A549 treated with dexamethasone at 1 μM for 4 hours (cell line): ENCODE data around the gene PGM2L1. TPM values are rescaled to one million over a fixed set of nuclear protein-coding genes. Genes with fewer than 3 reads are reported as not detected.

Experiments
- total RNA-seq: library from RNA; stranded (reverse); fragments of 200-300 nt; extraction: Qiagen RNA extraction; gene quantifications from 5 replicates; pipeline ENCODE4 v1.2.3, GENCODE V29; 2022

The PGM2L1 gene
- 12.1 to 20.5 TPM (median 19.2 TPM) in 5 replicates for total RNA-seq

DNA sequence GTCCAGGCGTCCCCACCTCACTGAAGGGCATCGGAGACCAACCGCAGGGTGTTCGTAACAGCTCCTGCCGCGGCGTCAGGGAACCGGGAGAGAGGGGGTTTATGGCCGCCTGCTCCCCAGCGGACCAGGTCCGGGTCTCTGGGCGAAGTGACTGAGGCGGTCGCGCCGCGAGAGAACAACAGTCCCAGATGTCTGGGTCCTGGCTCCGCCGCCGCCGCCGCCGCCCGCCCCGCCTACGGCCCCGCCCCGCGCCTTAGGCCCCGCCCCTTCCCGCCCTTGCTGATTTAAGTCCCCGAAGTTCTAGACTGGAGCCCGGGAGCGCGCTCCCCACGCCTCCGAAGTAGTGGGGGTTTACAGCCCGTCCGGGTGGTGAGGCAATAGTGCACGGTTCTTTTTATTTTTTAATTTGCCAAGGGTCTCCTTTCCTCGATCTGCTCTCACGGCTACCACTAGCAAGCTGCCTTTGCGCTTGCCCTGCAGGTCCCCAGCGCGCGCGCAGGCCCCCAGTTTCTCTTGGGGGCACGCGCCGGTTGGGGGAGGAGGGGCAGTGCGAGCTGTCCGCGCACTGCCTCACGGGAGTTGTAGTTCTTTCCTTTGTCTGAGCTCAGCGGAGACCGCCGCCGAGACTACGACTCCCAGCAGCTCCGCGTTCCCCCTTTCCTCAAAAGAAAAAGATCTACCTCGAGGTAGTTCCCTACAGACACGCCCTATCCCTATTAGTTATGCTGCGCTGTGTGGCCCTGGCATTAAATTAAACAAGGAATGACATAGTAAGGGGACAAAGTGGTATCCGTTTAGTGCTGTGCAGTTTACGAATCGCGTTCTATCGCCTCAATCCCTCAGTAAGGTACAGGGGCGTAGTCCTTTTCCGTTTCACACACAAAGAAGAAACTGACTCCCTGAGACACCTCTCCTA lies at the start of gene PGM2L1:
Gene PGM2L1, minus strand, starts transcription at position 190 of the 916 bp plus-strand sequence. CDS start 272 bp downstream, outside the sequence.

DNA sequence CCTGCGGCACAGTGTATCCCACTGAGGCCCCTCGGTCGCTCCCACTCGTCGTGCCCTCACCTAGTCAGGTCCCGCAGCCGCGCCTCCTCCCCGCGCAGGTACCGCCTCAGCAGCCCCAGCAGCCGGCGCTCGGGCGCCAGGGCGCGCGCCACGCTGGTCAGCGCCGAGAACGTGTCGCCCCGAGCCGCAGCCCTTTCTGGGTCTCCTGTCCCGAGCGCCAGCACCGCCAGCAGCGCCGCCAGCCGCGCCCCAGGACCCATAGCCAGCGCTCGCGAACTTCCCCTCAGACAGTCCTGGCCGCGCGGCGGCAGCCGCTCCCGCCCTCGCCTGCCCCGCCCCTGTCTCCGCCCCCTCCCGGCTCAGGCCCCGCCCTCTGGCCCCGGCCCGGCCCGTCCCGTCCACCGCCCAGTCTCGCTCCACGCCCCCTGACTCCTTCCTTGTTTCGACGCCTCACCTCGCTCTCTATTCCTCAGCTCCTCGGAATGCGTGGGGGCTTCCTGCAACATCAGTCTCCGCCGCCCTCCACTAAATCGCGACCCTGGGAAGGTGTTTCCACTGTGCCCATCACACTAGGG lies 86.8 kb downstream of the PGM2L1 start, which contains the start of gene P4HA3:
Gene P4HA3, minus strand, starts transcription at position 289 of the 575 bp plus-strand sequence. Its CDS starts 29 bp downstream, at position 260.

Other genes starting within 250 kb of the PGM2L1 start
- gene C2CD3, start 227.4 kb downstream of the PGM2L1 start, total RNA-seq, result 14.0 to 19.3 TPM (median 17.4 TPM) in 5 replicates
- 58.0 to 61.8 TPM (median 60.0 TPM) in 5 replicates for gene PPME1, start 227.1 kb downstream of the PGM2L1 start, total RNA-seq
- 38.4 to 63.0 TPM (median 47.6 TPM) in 5 replicates for gene P4HA3, start 86.8 kb downstream of the PGM2L1 start, total RNA-seq
- not detected in 5 replicates for gene KCNE3, start 69.1 kb upstream of the PGM2L1 start, total RNA-seq
- 1.7 to 2.3 TPM (median 2.1 TPM) in 5 replicates for gene LIPT2, start 95.3 kb upstream of the PGM2L1 start, total RNA-seq
- 14.6 to 19.1 TPM (median 15.9 TPM) in 5 replicates for gene POLD3, start 194.1 kb upstream of the PGM2L1 start, total RNA-seq